OCI-LY1 (cell line): ENCODE measurements around the gene ACSM2A.
"Not testable (repeated sequence)": the region's sequence is repeated elsewhere in the genome, so short reads cannot be mapped to it uniquely, and the experiment has no call there.

Source experiments
- EZH2 ChIP-seq: fragments of 200-600 bp; sonication (generic), shearing (Covaris generic); IDR thresholded peaks from 2 replicates; pipeline ENCODE4 v1.8.0; 2017; ENCODE audit warnings: borderline replicate concordance, mixed run types, mild to moderate bottlenecking, antibody characterized with exemption, low read length, moderate library complexity, mixed read lengths
- TF ChIP-seq, protein P1 (sequence below): fragments of 200-600 bp; sonication (generic), shearing (Covaris generic); IDR thresholded peaks from 2 replicates; pipeline ENCODE4 v1.5.1; 2017; ENCODE audit warnings: mild to moderate bottlenecking, antibody characterized with exemption, low read length, moderate library complexity, mixed read lengths

DNA sequence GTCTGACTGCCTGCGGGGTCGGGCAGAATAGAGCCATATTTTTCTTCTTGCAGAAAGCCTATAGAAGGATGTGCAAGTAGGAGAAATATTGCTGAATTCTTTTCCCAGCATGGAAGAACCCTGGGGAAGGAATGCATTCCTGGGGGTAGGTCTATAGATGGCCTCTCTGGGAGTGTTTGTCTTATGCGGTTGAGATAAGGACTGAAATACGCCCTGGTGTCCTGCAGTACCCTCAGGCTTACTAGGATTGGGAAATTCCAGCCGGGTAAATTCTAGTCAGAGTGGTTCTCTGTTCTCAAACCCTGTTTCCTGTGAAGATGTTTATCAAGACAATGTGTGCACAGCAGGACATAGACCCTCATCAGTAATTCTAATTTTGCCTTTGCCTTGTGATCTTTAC lies 2.3 kb downstream of the ACSM2A start:
- TF ChIP-seq, protein P1, sequence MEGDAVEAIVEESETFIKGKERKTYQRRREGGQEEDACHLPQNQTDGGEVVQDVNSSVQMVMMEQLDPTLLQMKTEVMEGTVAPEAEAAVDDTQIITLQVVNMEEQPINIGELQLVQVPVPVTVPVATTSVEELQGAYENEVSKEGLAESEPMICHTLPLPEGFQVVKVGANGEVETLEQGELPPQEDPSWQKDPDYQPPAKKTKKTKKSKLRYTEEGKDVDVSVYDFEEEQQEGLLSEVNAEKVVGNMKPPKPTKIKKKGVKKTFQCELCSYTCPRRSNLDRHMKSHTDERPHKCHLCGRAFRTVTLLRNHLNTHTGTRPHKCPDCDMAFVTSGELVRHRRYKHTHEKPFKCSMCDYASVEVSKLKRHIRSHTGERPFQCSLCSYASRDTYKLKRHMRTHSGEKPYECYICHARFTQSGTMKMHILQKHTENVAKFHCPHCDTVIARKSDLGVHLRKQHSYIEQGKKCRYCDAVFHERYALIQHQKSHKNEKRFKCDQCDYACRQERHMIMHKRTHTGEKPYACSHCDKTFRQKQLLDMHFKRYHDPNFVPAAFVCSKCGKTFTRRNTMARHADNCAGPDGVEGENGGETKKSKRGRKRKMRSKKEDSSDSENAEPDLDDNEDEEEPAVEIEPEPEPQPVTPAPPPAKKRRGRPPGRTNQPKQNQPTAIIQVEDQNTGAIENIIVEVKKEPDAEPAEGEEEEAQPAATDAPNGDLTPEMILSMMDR: not testable (repeated sequence)
- not testable (repeated sequence) for TF ChIP-seq EZH2
